Measurements from ENCODE around the gene TDRD7. TPM values are rescaled to one million over a fixed set of nuclear protein-coding genes. Genes with fewer than 3 reads are reported as not detected.
A peak's percentile ranks its signal among the peaks of the same experiment; 100 is the strongest.

The TDRD7 gene
- total and polyA plus RNA-seq, 9 of the 15 experiments (the other 6 are each of a cell fraction or from before 2014, with no cell fraction given): 2.2 to 7.7 (median 5.2) TPM

DNA sequence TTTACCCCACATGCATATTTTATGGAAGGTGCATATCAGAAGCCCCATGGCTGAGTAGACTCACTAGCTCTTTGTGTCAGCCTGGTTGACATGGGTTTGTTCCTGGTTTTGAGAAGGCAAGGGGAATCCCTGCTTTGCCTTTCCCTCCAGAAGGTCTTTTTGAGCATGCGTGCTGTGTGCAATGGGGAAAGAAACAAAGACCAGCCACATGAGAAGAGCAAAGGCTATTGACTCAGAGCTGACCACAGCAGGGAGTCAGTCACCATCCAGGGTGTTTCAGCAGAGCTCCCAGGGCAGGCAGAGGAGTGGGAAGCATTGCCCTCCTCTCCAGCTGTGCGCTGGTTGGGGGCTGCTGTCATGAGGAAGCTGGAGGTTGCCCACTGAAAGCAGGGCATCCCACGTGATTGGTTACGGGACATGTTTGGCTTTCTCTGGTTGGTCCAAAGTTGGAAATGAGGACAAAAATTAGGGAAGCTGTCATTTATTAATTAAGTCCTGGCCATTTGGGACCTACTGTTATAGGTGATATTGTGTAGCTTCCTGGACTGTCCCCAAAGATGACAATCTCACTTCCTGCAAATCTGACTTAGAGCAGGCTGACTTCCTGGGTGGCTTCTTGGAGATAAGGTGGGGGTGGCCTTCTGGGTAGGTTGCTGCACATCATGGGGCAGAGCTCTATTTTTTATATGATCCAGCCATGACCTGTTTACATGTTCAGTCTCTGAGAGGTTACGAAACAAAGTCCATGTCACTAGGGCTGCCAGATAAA is 48.9 kb upstream of the TDRD7 start (continued):
- TF ChIP-seq ARID3A (IDR thresholded peaks at IDR 0.05; ENCODE audit: borderline replicate concordance, low read depth, low read length) (0 out of 2 replicates have a peak, but pooled peaks have one; percentile 7), DPF2 (IDR thresholded peaks at IDR 0.05) (peak; percentile 57), ZNF23 (CRISPR knock-in tag; IDR thresholded peaks at IDR 0.05) (no peak), MAFK (IDR thresholded peaks at IDR 0.05; ENCODE audit: low read length) (no peak), SRSF3 (IDR thresholded peaks at IDR 0.05; ENCODE audit: insufficient read depth, low read length) (no peak), MAX (CRISPR knock-in tag; IDR thresholded peaks at IDR 0.05) (no peak)

- 73% methylated on average over 11 of the region's 11 CpGs for WGBS (ENCODE audit: insufficient coverage, low coverage, missing lambda C conversion rate)
- in situ Hi-C loops (cut with MboI): no loop called here
- ATAC-seq (no peak), FAIRE-seq (no peak), DNase-seq (ENCODE audit: extremely low read depth in 1 of 4, low spot score in 3 of 4) (no peak)
- Histone ChIP-seq H3K9ac (ENCODE audit: insufficient read depth in 1 of 2, low read depth in 2 of 2, low read length in 2 of 2) (no peak overlapping the region), H3K4me2 (ENCODE audit: insufficient read depth, low read length) (peak overlapping the region; percentile 9; the same call in 1 of the 2 replicates), H3K27ac (ENCODE audit: extremely low read depth, low read depth, low read length) (no peak overlapping the region; the same call in 2 of the 3 replicates), H2AFZ (ENCODE audit: low read depth, low read length) (peak overlapping the region; percentile 71), H4K20me1 (replicated peaks; ENCODE audit: control insufficient read depth, insufficient read depth, low read length) (no peaks in the 10 kb centered on the region), H3K36me3 (ENCODE audit: control insufficient read depth, insufficient read depth, low read length) (no peaks in the 10 kb centered on the region), H3K79me2 (ENCODE audit: control insufficient read depth, insufficient read depth, low read length) (no peaks in the 10 kb centered on the region), H3K27me3 (ENCODE audit: control insufficient read depth in 2 of 2, insufficient read depth in 2 of 2, low read length in 2 of 2) (no peaks in the 10 kb centered on the region), H3K9me3 (replicated peaks; ENCODE audit: control insufficient read depth, insufficient read depth, low read depth, low read length) (0 out of 2 replicates have a peak, but pooled peaks cover 2% of the 10 kb centered on the region), H3K4me1 (replicated peaks in 1 of 2; ENCODE audit: control insufficient read depth in 2 of 2, insufficient read depth in 2 of 2, low read length in 2 of 2) (peaks cover 17 to 18% of the 10 kb centered on the region in 2 experiments), H3K4me3 (no peak overlapping the region), H3K9me1 (ENCODE audit: control insufficient read depth, insufficient read depth, low read length) (no peaks in the 10 kb centered on the region)
- BruUV-seq (replicated peaks): no TSS peak
- TF ChIP-seq DMBX1 (CRISPR knock-in tag; IDR thresholded peaks at IDR 0.05; ENCODE audit: borderline replicate concordance) (no peak), HDAC3 (IDR thresholded peaks at IDR 0.05; ENCODE audit: borderline replicate concordance, partially characterized antibody) (peak; percentile 0)
- TF ChIP-seq, protein P1, sequence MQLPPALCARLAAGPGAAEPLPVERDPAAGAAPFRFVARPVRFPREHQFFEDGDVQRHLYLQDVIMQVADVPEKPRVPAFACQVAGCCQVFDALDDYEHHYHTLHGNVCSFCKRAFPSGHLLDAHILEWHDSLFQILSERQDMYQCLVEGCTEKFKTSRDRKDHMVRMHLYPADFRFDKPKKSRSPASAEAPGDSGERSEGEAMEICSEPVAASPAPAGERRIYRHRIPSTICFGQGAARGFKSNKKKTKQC (CRISPR knock-in tag; IDR thresholded peaks at IDR 0.05): no peak
- ChIA-PET POLR2A (interaction anchor here (1.6 kb wide), 1 partner anchor 12 kb away, joined by 6 read pairs; no protein-coding TSS in a partner anchor), CTCF (ENCODE audit: low intra/inter-chr PET ratio) (no interaction called here)
- intact Hi-C loops (cut with micrococcal nuclease): no loop called here
Observed at GRCh38 chr9:97363661-97364299, 48.1 kb upstream of the TDRD7 start.

Data from K562 (cell line).